HG03060 (cell line): ENCODE data around the gene CARF.
"Not testable (repeated sequence)": the region's sequence is repeated elsewhere in the genome, so short reads cannot be mapped to it uniquely, and the experiment has no call there.

Experiments used
- ATAC-seq: cut with Tn5 transposase; IDR thresholded peaks from one replicate; pipeline ENCODE4 v1.9.1; 2021; ENCODE audit warnings: low read depth, moderate number of reproducible peaks; ENCODE audit not compliant: unreplicated experiment

Gene CARF, protein sequence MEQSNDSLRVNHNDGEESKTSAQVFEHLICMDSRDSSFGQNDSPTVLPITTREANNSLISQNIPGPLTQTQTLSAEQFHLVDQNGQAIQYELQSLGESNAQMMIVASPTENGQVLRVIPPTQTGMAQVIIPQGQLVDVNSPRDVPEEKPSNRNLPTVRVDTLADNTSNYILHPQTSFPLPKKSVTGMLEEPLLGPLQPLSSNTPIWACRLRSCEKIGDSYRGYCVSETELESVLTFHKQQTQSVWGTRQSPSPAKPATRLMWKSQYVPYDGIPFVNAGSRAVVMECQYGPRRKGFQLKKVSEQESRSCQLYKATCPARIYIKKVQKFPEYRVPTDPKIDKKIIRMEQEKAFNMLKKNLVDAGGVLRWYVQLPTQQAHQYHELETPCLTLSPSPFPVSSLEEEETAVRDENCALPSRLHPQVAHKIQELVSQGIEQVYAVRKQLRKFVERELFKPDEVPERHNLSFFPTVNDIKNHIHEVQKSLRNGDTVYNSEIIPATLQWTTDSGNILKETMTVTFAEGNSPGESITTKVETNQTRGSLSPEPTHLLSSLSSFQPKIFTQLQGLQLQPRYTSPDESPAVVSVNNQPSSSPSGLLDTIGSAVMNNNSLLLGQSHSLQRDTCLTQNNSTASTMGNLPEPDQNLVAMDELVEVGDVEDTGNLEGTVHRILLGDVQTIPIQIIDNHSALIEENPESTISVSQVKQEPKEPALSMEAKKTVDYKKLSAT

DNA sequence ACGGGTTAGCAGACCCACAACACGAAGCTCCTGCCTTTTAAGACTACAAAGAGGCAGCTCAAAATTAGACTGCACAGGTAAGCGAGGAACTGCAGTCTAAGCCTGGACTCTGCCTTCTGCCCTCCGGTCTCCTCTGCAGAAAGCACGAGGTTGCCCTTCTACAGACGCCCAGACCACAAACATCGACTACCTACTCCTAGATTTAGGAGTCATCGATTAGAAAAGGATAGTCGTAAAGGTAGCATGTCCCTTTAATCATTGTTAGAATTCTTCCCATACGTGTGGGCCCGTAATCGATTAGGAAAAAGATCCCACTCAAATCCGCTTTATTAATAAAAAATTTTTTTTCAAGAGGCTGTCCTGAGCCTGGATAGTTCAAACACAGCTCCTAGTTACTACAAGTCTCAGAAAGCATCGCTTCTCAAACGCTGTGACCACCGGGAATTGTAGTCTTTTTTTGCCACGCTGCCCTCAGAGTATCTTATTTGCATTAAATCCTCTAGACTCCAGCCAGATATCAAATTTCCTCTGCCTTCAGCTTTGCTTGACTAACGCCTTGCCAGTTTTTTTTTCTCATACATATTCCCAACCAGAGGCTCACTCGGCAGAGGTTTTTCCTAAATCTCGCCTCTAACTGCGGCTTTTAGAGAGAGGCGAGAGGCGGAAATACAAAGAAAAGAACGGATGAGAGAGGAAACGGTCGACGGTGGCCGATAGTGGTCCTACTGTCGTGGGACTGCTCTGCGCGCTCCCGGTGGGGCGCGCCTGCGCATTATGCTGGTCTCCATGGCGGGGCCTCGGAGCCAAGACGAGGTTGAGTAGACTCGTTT, at the start of gene CARF, which contains the start of gene WDR12:
Gene CARF, plus strand, starts transcription at position 764 of the 830 bp plus-strand sequence. CDS start 29,628 bp downstream, outside the sequence.
Gene WDR12, minus strand, starts transcription at position 162 of the 830 bp plus-strand sequence. CDS start 197 bp downstream, outside the sequence.
- ATAC-seq, result peak; percentile 57

DNA sequence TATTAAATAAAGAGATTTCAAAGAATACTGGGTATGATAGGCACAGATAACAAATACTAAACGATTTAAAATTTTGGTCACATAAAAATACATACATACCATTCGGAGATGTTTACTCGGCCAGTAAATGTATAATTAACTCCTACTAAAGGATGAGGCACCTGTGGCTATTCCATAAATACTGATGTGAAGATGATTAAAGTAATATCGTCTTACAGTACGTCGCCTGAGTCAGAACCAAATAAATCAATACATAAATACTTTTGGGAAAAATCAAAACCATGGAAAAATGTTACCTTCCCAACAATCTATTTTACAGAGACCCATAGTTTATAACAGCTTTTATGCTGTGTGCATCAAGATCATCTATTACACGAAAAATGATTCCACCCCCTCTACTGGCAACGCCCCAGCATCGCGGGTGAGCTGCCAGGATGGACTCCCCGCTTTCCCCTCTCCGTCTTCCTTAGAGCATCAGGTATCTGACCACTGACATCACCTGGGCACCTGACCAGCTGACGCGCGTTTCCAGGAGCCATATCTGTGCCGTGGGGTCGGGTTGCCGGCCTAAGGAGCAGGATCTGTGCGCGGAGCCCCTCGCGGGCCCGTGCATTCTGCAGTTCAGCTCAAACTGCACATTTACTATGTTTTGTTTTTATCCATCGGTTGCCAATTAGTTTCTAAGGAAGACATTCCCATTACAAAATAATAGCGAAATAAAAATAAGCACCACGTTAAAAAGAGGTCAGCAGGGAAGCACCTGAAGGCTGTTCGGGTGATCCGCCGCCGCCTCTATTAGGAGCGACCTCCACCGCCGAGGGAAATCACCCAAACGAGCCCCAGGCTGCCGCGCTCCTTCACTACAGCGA, 41.4 kb upstream of the CARF start:
- no peak for ATAC-seq

DNA sequence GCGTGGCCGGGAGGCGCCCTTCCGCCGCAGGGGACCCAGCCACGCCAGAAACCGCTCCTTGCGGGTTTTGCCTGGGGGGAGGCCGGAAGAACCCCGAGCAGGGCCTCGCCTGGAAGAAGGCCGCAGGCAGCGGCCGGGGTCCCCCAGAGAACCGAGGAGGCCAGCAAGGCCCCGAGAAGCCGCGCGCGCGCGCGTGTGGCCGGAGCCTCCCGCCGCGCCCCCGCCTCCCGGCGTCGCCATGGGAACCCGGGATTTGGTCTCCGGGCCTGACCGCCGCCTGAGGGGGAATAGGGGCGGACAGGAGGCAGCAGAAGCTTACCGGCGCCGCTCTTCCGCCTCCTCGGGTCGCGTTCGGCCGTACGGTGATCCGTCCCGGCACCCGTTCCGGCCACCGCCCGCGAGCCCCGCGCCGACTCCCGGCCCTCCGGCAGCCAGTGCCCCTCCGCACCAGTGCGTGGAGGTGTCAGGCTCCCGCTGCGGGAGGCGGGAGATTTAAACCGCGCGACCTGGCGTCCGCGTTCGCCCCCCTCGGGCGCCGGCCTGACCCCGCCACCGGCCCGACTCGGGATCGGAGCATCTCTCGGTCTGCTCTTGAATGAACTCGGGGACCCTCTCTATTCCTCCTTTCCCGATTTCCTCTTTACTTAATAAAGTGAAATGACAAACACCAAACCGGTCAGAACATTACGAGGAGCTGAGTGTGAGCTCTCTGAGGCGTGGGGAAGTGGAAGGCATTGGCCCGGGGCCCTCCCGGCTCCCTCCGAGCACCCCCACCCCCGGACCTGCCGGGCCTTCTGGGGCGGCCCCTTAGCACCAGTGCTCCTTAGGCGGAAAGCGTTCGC, 40.6 kb upstream of the CARF start, which contains the start of gene ICA1L:
Gene ICA1L, minus strand, starts transcription at position 467 of the 842 bp plus-strand sequence. CDS start 42,757 bp downstream, outside the sequence.
- no peak for ATAC-seq

DNA sequence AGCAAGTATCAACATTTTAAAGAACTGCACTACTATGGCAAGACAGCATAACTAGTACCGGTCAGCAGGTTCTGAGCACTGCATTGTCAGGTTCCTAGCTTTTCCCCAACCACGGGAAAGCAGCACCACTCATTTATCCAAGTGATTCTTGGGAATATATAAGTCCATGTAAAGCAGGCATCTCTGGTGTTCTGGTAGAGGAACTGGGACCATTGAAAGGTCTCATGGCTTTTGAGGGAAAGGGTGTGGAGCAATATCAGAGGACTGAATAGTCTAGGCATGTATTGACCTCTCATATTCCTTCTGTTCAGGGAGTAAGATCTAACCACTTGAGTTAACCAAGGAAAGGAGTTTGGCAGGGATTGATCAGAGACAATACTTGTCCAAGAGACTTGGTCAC, 34.4 kb upstream of the CARF start:
- ATAC-seq, result no peak

DNA sequence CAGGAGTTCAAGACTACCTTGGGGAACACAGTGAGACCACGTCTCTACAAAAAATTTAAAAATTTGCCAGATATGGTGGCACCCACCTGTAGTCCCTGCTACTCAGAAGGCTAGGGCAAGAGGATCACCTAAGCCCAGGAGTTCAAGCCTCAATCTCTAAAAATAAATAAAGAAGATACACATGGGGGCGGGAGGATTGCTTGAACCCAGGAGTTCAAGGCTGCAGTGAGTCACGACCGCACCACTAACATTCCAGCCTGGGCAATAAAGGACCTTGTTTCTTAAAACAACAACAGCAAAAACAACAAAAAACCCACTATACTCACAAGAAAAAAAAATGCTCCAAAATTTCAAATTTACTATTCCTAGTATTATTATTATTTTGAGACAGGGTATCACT, 30.5 kb upstream of the CARF start:
- ATAC-seq, result no peak

DNA sequence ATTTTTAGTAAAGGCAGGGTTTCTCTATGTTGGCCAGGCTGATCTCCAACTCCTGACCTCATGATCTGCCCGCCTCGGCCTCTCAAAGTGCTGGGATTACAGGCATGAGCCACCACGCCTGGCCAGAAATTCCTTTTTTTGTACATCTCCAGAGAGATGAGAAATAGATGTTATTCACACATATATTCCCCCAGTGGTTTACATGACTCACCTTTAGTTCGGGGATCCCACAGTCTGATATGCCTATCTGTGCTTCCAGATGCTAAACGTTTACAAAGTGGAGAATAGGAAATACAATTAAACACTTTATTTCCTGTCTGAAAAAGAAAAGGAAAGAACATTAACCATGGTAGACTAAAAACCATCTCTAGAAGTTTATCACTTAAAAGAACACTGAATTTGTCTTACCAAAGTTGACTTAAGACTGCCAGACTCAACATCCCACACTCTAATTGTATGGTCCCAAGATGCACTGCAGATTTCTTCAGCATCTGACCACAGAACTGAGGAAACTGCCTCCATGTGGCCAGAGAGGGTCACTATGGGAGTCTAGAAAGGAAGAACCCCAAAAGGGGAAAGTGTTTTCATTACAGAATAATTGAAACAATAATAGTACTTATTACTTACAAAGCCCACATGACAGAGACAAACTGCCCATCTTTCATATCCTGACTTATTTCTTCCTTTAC, 27.9 kb upstream of the CARF start:
- ATAC-seq, result no peak

DNA sequence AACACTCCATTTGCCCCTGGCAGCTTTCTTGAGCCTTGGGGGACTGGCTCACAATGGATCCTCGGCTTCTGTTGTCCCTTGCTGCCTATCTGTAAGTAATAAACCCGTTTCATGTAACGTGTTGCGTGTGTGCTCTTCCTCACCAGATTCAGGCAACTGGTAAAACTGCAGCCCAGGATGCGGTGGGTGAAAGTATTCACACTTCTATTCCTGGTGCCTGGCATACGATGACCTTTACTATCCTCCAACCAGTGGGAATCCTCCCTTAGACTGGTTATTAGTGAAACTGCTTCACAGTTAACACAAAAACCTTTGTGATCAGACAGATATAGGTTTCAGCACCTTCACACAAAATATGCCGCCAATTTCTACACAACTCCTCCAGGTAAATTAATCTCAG, 26.9 kb upstream of the CARF start:
- no peak for ATAC-seq

DNA sequence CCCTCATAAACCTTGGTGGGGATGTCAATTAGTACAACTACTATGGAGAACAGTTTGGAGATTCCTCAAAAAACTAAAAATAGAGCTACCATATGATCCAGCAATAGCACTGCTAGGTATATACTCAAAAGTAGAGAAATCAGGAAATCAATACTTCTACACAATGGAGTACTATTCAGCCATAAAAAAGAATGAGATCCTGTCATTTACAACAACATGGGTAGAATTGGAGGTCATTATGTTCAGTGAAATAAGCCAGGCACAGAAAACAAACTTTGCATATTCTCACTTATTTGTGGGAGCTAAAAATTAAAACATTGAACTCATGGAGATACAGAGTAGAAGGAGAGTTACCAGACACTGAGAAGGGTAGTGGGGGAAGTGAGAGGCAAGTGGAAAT, 6.6 kb upstream of the CARF start:
- not testable (repeated sequence) for ATAC-seq

DNA sequence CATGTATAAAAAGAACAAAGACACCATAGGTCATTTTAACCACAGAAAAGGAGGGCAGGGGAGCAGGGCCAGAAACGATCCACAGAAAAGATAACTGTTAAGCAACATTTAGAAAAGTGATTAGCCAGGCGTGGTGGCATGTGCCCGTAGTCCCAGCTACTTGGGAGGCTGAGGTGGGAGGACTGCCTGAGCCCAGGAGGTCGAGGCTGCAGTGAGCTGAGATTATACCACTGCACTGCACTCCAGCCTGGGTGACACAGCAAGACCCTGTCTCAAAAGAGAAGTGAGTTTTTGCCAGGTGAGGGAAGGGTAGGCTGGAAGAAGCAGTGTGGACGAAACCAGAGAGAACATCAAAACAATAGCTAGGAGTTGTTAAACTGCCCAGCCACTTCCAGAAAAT, 3.9 kb upstream of the CARF start:
- no peak for ATAC-seq

DNA sequence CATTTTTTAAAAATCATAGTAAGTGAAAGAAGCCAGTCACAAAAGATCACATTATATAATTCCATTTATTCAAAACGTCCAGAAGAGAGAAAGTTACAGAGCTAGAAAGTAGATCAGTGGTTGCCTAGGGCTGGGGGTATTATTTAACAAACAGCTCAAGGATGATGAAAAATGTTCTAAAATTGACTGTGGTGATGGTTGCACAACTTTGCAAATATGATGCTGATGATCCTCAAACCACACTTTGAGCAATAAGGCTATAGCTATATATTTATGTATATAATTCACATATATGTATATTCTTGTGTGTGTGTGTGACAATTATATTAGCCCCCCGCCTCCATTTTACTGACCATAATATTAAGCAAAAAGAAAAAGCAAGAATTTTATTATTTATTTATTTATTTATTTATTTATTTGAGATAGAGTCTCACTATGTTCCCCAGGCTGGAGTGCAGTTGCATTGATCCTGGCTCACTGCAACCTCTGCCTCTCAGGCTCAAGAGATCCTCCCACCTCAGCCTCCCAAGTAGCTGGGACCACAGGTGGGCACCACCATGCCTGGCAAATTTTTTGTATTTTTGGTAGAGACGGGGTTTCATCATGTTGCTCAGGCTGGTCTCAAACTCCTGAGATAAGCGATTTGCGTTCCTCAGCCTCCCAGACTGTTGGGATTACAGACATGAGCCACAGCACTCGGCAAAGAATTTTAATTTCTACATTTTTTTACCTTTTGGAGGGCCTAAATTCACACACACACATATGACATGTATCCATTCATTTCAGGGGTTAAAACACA, 2.5 kb upstream of the CARF start:
- ATAC-seq, result no peak

DNA sequence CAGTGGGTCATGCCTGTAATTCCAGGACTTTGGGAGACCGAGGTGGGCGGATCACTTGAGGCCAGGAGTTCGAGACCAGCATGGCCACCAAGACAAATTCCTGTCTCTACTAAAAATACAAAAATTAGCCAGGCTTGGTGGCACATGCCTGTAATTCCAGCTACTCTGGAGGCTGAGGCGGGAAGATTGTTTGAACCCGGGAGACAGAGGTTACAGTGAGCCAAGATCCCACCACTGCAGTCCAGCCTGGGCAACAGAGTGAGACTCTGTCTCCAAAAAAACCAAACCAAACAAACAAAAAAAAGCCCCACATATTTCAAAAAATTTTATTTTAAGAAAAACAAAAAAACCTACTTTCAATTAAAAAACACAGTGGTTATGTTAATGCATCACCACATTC, 1.8 kb upstream of the CARF start:
- not testable (repeated sequence) for ATAC-seq

DNA sequence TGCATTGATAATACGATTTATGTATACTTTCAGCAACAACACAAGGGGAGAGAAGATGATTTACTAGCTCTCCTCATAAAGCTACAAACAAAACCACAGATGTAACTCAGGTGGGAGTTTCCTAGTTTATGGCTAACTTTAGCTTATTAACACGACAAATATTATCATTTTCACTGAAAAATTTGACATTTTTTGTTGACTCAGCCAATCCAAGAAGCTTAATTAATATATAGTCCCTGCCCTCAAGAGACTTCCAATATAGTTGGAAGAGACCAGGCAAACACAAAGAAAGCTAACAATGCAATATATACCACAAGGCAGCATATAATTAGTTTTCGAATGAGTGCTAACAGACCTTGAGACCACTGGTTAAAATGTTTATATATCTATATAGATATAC, 1.4 kb upstream of the CARF start:
- no peak for ATAC-seq

DNA sequence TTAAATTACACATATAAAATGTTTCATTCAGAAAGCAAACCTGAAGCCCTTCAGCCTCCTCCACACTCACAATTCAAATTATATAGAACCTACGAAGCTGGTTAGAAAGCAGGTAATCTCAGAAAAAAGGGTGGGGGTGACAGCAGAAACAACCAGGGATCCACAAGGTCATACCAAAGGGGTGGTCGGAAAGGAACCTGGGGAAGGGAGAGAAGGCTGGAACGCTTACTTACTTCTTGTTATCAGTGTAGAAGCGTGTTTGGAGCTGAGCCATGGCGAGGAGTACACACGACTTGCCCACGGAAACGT, 918 bp upstream of the CARF start:
- peak; percentile 8 for ATAC-seq

DNA sequence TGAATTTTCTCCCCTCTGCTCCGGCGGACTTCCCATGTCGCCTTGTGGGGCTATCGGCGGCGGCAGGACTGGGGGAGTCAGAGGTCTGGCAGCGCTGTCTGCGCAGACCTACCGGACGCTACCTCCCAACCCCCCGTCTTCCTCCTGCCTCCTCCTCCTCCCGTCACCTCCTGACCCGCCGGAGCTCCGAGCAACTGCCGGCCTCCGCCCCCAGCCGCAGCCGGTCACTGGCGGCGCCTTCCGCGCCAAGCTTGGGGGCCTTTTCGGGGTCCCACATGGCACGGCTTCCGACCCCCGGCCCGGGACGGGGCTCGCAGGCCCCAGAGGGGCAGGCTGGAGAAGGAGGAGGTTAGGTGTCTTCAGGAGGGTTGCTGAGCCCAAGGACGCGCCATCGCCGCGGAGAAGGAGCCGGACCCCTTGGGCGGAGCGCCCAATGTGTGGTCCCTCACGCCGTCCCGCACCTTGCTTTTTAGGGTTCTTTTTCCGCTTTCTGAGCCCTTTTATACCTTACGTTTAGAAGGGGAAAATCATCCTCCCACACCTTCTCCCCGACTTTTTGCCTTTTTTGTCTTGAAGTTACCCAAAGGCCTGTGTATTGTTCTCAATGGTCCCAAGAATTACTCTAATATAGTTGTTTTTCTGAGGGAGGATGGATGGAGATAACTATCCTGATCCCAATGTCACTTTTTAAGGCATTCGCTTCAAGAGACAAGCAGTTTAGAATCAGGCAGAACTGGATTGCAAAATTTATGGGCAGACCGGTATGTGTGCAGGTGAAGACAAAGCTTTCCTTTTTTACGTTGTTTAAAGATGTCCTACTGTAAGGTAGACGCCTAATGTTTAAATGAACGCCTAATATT, 497 bp downstream of the CARF start:
- peak; percentile 19 for ATAC-seq

DNA sequence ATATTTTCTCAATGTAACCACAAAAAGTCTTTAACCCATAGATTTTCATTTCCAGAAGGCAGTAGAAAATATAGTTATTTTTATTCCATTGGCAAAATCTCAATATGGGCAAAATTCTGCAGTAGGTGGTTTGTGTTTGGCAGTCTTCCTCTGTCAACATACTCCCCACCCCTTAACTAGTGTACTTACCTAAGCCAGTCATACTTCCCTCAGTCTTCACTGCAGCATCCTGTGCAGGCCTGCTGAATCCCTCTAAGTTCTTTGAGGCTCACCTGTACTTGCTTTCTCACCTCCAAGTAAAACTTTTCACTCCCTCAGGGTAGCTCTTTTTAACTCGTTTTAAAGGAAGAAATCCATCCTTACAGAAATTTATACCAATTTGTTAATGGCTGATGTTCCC, 6.8 kb downstream of the CARF start:
- ATAC-seq, result no peak

DNA sequence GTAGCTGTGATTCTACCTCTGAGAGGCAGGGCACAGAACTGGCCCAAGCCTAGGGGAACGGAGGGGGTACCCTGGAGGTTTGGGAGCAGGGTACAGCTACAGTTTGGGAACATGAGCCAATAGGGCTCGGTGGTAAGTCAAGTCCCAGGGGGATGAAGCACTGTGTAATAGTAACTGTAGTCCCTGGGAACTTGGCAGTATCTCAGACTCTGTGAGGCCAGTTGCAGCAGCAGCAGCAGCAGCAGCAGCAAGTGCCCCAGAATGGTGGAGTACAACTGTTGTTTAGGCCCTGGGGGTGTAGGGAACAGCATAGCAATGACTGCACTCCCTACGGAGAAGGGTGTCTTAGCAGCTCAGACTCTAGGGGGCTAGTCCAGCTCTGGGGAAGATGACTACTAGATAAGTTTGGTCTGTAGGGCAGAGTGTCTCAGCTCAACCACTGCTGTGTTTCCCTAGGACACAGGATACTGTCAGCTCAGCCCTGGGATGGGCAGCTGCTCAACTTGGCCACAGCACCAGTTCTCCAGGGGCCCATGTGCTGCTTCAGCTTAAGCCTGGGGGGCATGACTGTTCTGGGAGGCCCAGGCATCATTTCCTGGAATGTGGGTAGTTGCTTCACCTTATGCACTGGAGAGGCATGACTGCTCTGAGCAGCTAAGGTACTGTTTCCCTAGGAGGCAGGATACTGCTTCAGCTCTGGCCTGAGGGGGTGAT, 20.5 kb downstream of the CARF start:
- no peak for ATAC-seq
